Measurements from ENCODE around the gene RHBDL1.

- TF ChIP-seq CTCF (IDR thresholded peaks at IDR 0.05) (no peak), ZFX (IDR thresholded peaks at IDR 0.05; ENCODE audit: borderline replicate concordance) (no peak)
These were observed 30.9 kb upstream of the RHBDL1 start for GRCh38 chr16:644556-644955.

Data from 22Rv1 (cell line).